HG02763 (cell line): ENCODE results near the gene LENG8.
"Not testable (repeated sequence)": the region's sequence is repeated elsewhere in the genome, so short reads cannot be mapped to it uniquely, and the experiment has no call there.

ENCODE experiments used
- ATAC-seq: cut with Tn5 transposase; IDR thresholded peaks from one replicate; pipeline ENCODE4 v1.9.1; 2021; ENCODE audit warnings: mild to moderate bottlenecking, moderate library complexity; ENCODE audit not compliant: unreplicated experiment

LENG8 gene

GRCh38 chr19:54439174-54439851 is 9.7 kb upstream of the LENG8 start:
- ATAC-seq: no peak

GRCh38 chr19:54440641-54441040 is 8.4 kb upstream of the LENG8 start:
- ATAC-seq: no peak

- ATAC-seq: no peak
These were observed 4.3 kb upstream of the LENG8 start for GRCh38 chr19:54444737-54445136.

DNA sequence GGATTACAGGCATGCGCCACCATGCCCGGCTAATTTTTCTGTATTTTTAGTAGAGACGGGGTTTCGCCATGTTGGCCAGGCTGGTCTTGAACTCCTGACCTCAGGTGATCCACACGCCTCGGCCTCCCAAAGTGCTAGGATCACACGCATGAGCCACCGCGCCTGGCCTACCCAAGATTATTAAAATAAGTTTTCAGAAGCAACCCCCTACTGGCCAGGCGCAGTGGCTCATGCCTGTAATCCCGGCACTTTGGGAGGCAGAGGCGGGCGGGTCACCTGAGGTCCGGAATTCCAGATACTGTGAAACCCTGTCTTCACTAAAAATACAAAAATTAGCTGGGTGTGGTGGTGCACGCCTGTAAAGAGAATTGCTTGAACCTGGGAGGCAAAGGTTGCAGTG is 2.6 kb upstream of the LENG8 start:
- ATAC-seq: not testable (repeated sequence)

DNA sequence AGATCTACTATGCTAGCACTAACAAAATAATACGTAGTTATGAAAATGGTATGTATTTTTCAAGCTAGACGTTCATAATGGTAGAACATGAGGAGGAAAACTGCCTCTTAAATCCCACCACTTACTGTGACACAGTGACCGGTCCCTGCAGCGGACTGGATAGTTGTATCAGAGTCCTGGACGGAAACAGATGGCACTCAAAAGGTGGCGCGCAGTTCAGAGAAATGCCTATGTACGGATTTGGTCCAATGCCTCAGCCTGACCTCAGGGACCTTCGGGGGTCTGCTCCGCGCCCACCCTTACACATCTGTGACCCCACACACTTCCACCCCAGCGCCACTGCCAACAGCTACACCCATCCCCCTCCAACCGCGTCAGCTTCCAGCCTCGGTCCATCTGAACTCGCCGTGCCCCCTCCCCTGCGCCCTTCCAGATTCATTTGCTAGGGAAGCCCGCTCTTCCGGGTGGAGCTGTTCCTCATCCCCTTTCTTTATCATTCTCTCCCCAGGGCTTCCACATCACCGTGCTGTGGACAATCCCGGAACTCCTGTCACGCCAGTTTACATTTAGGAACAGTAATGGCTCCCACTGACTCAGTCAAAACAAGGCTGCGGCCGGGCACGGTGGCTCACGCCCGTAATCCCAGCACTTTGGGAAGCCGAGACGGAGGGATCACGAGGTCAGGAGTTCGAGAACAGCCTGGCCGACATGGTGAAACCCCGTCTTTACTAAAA is 792 bp upstream of the LENG8 start:
- no peak for ATAC-seq

DNA sequence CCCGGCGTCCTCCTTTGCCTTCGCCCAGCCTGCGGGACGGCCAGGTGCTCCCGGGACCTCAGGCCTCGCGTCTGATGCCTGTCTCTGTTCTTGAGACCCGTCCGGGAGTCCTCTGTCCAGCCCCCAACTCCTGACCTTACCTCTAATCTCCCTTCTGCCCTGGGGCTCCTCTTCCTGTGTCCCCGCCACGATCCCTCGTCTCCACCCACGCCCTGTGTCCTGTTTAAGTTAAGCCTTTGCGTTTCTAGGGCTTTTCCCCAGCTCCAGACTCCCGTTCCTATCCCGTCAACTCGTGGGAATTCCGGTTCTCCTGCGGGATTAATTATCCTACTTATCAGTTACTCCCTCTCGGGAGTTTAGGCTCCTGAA is 686 bp downstream of the LENG8 start:
- ATAC-seq: no peak

DNA sequence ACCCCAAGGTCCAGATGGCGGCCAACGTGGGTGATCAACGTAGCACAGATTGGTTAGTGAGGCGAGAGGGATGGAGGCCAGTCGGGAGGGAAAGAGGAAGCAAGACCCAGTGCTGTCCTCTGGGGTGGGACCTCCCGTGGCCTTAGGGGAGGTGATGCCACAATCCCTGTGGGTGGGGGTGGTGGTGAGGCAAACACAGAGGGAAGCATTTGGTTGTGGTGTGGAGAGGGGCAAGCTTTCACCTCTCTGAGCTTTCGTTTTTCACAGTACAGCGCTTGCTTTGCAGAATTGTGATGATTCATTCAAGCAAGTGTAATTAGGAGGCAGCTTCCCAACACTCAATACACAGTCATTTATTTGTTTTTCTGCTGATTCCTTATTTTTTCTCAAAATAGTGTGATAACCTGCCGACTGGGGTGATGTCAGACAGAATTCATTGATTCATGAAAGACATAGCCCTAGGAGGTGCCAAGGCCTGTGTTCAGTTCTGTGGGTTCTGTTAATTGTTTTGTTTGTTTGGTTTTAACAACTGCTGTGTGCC is 2.4 kb downstream of the LENG8 start:
- ATAC-seq: no peak

- ATAC-seq: no peak
These were observed 3.0 kb downstream of the LENG8 start for GRCh38 chr19:54451997-54452396.

DNA sequence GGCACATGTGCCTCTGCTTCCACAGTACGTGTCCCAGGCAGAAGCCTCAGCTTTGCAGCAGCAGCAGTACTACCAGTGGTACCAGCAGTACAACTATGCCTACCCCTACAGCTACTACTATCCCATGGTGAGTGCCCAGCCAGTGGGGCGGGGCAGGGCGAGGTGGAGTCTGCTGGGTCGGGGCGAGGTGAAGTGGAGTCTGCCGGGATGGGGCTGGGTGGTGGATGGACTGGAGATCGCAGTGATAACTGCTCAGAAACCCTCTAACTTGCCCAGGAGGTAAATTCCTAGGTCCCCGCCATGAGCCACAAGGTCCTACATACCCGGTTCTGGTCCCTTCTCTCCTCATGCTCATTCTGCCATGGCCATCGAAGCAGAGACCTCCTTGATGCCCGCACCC is 3.6 kb downstream of the LENG8 start:
- no peak for ATAC-seq

DNA sequence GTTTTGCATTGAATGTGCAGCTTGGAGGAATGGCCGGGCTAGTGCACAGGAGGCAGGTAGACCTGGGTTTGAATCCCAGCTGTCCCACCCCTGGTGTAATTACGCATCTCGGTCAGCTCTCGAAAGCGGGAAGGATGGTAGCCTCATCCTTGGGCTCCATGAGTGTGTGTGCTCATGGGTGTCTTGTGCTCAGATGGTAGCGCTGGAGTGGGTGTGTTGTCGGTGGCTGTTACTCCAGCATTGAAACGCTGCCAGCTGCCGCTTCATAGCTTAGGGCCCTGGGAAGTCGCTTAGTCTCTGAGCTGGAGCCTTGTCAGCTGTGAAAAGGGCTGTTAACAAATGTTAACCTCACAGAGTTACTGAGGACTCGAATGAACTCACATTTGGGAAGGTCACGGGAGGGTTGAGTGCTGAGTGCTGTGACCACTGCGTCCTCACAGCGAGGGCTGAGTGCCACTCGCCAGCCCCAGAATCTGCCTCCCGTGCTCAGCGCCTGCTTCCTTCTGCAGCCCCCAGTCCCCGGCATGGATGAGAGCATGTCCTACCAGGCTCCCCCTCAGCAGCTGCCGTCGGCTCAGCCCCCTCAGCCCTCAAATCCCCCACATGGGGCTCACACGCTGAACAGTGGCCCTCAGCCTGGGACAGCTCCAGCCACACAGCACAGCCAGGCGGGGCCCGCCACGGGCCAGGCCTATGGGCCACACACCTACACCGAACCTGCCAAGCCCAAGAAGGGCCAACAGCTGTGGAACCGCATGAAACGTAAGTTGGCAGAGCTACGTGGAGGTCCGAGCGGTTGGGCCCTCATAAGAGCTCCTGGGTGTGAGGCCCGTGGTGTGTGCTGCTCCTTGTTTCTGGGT is 5.2 kb downstream of the LENG8 start:
- no peak for ATAC-seq

- ATAC-seq: no peak
These were observed 6.0 kb downstream of the LENG8 start for GRCh38 chr19:54454781-54455675.

GRCh38 chr19:54455786-54456422 is 6.9 kb downstream of the LENG8 start:
- no peak for ATAC-seq

DNA sequence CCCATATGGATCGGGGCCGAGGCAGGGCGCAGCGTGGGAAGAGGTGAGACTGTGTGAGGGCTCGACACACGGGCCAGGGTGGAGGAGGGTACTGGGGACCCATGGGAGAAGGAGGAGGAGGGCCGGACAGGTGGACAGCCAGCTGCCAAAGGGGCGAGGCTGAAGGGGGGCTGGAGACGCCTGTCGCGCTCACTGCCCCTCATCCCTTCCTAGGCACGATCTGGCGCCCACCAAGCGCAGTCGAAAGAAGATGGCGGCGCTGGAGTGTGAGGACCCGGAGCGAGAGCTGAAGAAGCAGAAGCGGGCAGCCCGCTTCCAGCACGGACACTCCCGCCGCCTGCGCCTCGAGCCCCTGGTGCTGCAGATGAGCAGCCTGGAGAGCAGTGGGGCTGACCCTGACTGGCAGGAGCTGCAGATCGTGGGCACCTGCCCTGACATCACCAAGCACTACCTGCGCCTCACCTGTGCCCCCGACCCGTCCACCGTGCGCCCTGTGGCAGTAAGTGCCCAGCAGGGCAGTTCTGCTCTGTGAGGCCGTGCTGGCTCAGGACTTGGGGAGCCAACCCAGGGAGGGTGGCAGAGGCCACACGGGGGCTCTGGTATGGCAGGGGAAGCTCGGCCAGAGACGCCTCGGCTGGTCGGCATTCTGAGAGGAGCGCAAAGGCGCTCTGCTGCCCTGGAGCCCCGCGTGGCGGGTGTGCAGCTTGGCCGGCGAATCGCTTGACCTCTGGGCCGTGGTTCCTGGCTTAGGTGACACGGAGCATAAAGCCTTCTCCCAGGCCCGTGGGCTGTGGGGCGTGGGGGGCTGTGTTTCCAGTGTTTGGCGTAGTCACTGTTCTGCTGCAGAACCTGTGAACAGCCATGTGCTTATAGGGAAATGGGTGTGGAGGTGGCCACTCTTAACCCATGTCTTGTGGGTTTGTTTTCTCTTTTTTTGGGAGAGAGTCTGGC is 7.7 kb downstream of the LENG8 start:
- ATAC-seq: no peak

GRCh38 chr19:54457773-54458647 is 9.0 kb downstream of the LENG8 start:
- no peak for ATAC-seq

GRCh38 chr19:54458648-54459281 is 9.8 kb downstream of the LENG8 start:
- ATAC-seq: no peak

DNA sequence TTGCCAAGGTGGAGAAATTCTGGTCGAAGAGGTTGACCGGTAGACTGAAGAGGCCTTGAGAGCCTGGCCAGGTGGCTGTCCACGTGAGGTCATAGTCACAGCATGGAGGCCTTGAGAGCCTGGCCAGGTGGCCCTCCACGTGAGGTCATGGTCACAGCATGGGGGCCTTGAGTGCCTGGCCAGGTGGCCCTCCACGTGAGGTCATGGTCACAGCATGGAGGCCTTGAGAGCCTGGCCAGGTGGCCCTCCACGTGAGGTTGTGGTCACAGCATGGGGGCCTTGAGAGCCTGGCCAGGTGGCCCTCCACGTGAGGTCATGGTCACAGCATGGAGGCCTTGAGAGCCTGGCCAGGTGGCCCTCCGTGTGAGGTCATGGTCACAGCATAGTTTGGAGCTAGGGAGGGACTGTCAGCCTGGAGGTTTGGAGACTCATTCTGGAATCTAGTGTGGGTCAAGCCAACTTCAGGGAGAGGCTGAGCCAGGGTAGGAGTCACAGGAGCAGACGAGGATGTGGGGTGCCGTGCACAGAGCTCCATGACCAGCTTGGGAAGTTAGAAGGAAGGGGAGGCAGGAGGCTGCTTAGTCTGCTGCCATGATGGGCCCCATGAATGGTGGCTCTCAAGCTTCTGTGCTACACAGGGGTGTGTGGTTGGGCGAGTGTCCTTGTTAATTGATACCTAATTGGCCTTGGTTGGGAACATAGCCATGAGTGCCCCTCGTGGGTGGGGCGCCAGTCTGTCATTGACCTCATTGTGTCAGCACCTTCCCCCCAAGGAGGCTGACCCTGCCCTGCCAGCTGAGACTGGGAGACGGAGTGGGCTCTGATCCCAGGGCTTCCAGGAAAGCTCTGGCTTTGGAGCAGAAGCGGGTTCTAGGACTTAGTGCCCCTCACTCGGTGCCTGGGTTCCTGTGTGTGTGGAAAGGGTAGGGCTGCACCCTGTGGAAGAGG is 10.6 kb downstream of the LENG8 start:
- ATAC-seq: no peak
